ENCODE results near the gene TUBG2. TPM values are rescaled to one million over a fixed set of nuclear protein-coding genes. Genes with fewer than 3 reads are reported as not detected.

TUBG2 gene
- total RNA-seq, 6 experiments from 2014 or later = 15.2 to 17.3 (median 16.9) TPM

DNA sequence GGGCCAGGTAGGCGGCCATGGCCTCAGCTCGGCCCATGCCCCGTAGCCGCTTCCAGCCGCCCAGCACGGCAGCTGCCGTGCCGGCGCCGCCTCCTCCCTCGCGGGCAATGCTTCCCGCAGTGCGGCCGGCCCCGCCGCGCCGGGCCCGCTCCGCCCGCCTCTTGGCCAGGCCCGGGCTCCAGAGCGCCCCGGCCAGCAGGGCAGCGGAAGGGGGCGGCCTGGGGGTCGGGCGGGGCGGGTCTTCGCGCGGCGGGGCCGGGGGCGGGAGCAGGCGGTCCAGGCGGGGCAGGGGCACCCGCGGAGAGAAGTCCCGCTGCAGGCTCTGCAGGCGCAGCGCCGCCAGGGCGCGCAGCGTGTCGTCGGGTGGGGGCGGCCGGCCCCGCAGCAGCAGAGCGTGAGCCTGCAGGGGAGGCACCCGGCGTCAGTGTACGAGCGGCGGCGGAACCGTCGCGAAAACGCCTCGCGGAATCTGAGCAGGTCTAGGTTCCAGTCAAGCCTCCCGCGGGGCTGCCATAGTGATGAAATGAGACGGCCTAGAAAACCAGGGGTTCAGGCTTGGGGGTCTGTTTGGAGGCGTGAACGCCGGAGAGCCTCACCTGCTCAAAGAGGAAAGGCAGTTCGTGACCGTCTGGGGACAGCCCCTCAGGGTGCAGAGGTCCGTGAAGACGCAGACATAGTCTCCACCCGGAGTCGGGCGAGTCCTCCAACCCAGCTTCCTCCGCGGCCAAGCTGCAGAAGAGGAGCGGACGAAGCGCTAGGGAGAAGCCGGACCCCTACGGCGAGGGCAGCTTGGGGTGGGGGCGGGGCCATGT lies 11.1 kb downstream of the TUBG2 start:
- DNase-seq = no peak
- H3K4me1 Mint-ChIP-seq (ENCODE audit: low read depth) = peaks cover 45% of the 10 kb centered on the region
- H3K27me3 Mint-ChIP-seq (ENCODE audit: insufficient read depth) = peaks cover 4% of the 10 kb centered on the region
- H3K36me3 Mint-ChIP-seq (ENCODE audit: low read depth) = peaks cover 29% of the 10 kb centered on the region
- TF ChIP-seq, protein P1, sequence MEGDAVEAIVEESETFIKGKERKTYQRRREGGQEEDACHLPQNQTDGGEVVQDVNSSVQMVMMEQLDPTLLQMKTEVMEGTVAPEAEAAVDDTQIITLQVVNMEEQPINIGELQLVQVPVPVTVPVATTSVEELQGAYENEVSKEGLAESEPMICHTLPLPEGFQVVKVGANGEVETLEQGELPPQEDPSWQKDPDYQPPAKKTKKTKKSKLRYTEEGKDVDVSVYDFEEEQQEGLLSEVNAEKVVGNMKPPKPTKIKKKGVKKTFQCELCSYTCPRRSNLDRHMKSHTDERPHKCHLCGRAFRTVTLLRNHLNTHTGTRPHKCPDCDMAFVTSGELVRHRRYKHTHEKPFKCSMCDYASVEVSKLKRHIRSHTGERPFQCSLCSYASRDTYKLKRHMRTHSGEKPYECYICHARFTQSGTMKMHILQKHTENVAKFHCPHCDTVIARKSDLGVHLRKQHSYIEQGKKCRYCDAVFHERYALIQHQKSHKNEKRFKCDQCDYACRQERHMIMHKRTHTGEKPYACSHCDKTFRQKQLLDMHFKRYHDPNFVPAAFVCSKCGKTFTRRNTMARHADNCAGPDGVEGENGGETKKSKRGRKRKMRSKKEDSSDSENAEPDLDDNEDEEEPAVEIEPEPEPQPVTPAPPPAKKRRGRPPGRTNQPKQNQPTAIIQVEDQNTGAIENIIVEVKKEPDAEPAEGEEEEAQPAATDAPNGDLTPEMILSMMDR (IDR thresholded peaks at IDR 0.05) = no peak
- H3K27ac Mint-ChIP-seq = no peak overlapping the region
- no peaks in the 10 kb centered on the region for H3K9me3 Mint-ChIP-seq
- H3K4me3 Mint-ChIP-seq = no peak overlapping the region

DNA sequence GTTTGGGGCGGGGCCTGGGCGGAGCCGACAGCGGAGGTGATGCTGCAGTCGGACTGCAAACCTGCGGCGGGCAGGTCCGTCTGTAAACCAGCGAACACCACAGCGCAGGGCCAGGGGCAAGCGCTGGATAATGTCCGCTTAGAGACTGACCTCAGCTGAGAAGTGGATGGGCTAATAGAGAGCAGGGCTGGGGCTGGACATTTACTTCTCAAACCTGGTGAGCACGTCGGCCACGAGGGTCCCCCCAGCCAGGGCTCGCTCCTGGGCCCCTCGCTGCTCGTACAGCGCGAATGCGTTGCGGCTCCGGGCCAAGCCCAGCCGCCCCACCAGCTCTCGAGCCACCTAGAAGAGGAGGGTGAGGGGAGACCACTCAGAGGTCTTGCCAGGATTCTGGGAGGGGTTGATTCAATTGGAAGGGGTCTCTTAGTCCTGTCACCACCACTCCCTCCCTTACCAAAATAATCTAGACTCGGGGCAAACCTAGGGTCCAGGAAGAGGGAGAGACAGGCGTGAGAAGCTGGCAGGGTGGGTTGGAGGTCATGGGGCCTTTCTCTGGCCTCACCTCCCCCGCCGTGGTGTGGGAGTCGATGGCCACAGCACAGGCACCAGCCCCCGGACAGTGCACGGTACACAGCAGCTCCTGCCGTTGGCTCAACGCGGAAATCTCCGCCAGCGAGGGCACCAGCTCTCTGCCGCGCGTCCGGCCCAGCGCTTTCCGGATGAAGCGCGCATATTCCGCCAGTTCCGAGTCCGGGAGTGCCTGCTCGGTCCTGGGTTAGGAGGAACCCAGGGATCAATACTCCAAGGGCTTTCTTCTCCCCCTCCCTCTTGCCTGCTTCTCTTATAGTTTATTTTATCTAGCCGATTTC lies 11.9 kb downstream of the TUBG2 start:
- no peak overlapping the region for H3K27ac Mint-ChIP-seq
- H3K36me3 Mint-ChIP-seq (ENCODE audit: low read depth) = peaks cover 21% of the 10 kb centered on the region
- no peaks in the 10 kb centered on the region for H3K9me3 Mint-ChIP-seq
- H3K4me3 Mint-ChIP-seq = no peak overlapping the region
- TF ChIP-seq, protein P1 (IDR thresholded peaks at IDR 0.05) = no peak
- H3K4me1 Mint-ChIP-seq (ENCODE audit: low read depth) = peaks cover 45% of the 10 kb centered on the region
- DNase-seq = no peak
- H3K27me3 Mint-ChIP-seq (ENCODE audit: insufficient read depth) = peaks cover 4% of the 10 kb centered on the region

DNA sequence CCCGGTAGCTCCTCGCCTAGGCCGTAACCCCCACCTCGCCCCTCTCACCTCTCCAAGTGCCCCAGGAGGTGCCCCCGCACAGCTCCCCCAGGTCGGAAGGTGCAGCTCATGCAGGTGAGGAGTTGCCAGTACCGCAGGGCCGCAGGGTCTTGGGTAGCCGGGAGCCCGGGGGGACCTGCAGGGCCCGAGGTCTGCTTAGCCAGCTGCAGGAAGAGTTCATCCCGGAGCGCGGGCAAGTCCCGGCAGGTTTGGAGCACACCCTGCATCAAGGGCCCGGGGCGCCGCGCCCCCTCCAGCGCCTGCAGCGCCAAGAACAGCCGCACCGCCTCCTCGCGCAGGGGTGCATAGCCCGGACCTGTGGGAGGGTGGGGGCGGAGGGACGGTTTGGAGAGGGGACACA lies 13.0 kb downstream of the TUBG2 start:
- Mint-ChIP-seq H3K4me3 (no peak overlapping the region), H3K27me3 (ENCODE audit: insufficient read depth) (peaks cover 3% of the 10 kb centered on the region), H3K9me3 (no peaks in the 10 kb centered on the region)

DNA sequence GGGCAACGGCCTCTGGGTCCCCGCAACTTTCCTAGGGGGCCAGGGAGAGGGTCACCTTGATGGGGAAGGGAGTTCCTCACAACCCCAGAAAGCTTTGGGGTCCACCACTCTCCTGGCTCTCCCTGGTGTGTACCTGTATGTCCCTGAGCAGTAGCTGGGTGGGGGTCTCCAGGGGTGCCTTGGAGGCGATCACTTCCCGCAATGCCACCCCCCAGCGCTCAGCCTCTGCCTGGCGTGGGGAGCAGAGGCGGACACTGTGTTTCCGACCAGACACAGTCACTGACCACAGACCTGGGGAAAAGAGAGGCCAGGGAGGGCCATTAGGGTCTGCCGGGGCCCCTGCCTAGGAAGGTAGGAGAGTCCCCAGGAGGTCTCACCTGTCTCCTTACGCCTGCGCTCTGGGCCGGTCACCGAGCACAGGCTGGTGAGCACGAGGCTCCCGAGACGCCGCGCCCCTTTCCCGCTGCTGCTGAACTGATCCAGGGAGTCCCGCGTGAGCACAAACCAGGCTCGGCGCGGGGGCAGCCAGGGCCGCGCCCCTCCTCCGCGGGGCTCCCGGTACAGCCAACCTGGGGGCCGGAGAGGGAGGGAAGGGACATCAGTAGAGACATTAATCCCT lies 14.3 kb downstream of the TUBG2 start:
- TF ChIP-seq, protein P1 (IDR thresholded peaks at IDR 0.05) = no peak
- H3K9me3 Mint-ChIP-seq = no peaks in the 10 kb centered on the region
- H3K4me1 Mint-ChIP-seq (ENCODE audit: low read depth) = peaks cover 36% of the 10 kb centered on the region
- H3K27me3 Mint-ChIP-seq (ENCODE audit: insufficient read depth) = peaks cover 1% of the 10 kb centered on the region
- no peak for DNase-seq
- peaks cover 20% of the 10 kb centered on the region for H3K36me3 Mint-ChIP-seq (ENCODE audit: low read depth)
- no peak overlapping the region for H3K4me3 Mint-ChIP-seq
- H3K27ac Mint-ChIP-seq = no peak overlapping the region

More for the DNA sequence above, 13.0 kb downstream of the TUBG2 start:
- peaks cover 20% of the 10 kb centered on the region for H3K36me3 Mint-ChIP-seq (ENCODE audit: low read depth)
- no peak for DNase-seq
- peaks cover 38% of the 10 kb centered on the region for H3K4me1 Mint-ChIP-seq (ENCODE audit: low read depth)
- TF ChIP-seq, protein P1 (IDR thresholded peaks at IDR 0.05) = no peak
- H3K27ac Mint-ChIP-seq = no peak overlapping the region

DNA sequence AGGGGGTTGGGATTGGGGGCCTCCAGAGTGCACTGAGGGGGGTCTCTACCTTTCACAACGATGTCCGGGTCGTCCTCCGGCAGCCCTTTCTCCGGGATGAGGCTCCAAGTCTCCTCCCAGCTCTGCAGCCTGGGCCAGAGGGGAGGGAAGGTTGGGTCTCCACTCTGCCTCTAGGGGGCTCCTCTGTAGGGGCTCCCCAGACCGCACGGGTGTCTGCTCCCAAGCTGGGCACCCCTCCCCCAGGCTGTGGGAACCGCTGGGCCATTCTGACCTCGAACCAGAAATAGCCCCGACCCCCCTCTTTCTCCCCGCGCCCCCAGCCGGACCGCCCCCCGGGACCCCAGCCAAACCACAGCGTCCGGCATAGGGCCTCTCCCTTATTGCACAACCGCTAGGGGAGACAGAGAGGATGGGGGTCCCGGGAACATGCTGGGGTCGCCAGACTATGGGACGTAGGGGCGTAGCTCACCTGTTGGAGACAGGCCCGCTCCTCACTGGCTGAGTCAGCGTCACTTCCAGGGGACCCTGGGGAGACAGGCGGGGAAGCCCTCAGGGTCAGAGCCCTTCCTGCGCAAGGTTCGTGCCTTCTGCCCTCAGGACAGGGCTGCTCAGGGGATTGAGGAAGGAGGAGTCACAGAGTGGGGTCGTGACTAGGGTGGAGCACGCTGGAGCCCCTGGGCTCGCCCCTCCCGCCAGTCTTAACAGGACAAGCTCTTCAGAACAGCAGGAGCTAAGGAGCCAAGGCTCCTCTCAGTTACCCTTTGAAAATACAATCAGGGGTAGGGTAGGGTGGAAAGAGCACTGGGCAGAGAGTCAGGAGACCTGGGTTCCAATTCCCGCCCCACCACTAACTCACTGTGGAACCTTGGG lies 15.0 kb downstream of the TUBG2 start:
- no peak for DNase-seq
- Mint-ChIP-seq H3K27me3 (ENCODE audit: insufficient read depth) (peaks cover 1% of the 10 kb centered on the region), H3K9me3 (no peaks in the 10 kb centered on the region), H3K36me3 (ENCODE audit: low read depth) (peaks cover 15% of the 10 kb centered on the region), H3K27ac (peak overlapping the region; percentile 52), H3K4me1 (ENCODE audit: low read depth) (peaks cover 33% of the 10 kb centered on the region), H3K4me3 (peak overlapping the region; percentile 86)
- TF ChIP-seq, protein P1 (IDR thresholded peaks at IDR 0.05) = peak; percentile 79
